CD4-positive, alpha-beta T cell treated with Interleukin-10 for 1 hour (primary cell): ENCODE results near the gene ACY1.
A peak's percentile ranks its signal among the peaks of the same experiment; 100 is the strongest.

Source experiments
- DNase-seq: peaks from one replicate; pipeline ENCODE4 v3.0.0-alpha.2; 2020

ACY1 gene

GRCh38 chr3:51946796-51947195 is 36.5 kb upstream of the ACY1 start:
- DNase-seq, result no peak

GRCh38 chr3:51947215-51947900 is 36.0 kb upstream of the ACY1 start:
- no peak for DNase-seq

GRCh38 chr3:51948016-51948580 is 35.2 kb upstream of the ACY1 start:
- no peak for DNase-seq

GRCh38 chr3:51949121-51949520 is 34.2 kb upstream of the ACY1 start:
- no peak for DNase-seq

GRCh38 chr3:51950899-51951298 is 32.4 kb upstream of the ACY1 start:
- DNase-seq, result no peak

GRCh38 chr3:51953445-51953844 is 29.9 kb upstream of the ACY1 start:
- no peak for DNase-seq

- DNase-seq, result no peak
These were observed 29.2 kb upstream of the ACY1 start for GRCh38 chr3:51954105-51954504.

GRCh38 chr3:51954713-51955112 is 28.6 kb upstream of the ACY1 start:
- no peak for DNase-seq

- DNase-seq, result no peak
These were observed 28.0 kb upstream of the ACY1 start, which contains the start of gene GPR62 for GRCh38 chr3:51955175-51955892. TSS of gene GPR62 (plus strand) at chr3:51955381. CDS start at chr3:51955653, 272 bp downstream.

- peak; percentile 41 for DNase-seq
These were observed 27.2 kb upstream of the ACY1 start for GRCh38 chr3:51955893-51956770.

GRCh38 chr3:51957520-51958205 is 25.7 kb upstream of the ACY1 start:
- DNase-seq, result no peak

GRCh38 chr3:51958603-51959521 is 24.5 kb upstream of the ACY1 start:
- DNase-seq, result no peak

GRCh38 chr3:51959651-51960050 is 23.7 kb upstream of the ACY1 start:
- DNase-seq, result no peak

- DNase-seq, result no peak
These were observed 22.9 kb upstream of the ACY1 start for GRCh38 chr3:51960386-51960785.

- DNase-seq, result no peak
These were observed 22.3 kb upstream of the ACY1 start for GRCh38 chr3:51961011-51961410.

- DNase-seq, result no peak
These were observed 21.4 kb upstream of the ACY1 start for GRCh38 chr3:51961602-51962569.

- no peak for DNase-seq
These were observed 20.3 kb upstream of the ACY1 start for GRCh38 chr3:51962854-51963530.

- no peak for DNase-seq
These were observed 19.3 kb upstream of the ACY1 start for GRCh38 chr3:51963951-51964451.

GRCh38 chr3:51964521-51964920 is 18.8 kb upstream of the ACY1 start:
- DNase-seq, result no peak
